GM18858 (cell line): ENCODE data around the gene RNF213.

ENCODE experiments used
- ATAC-seq: cut with Tn5 transposase; IDR thresholded peaks from one replicate; pipeline ENCODE4 v1.9.1; 2021; ENCODE audit not compliant: unreplicated experiment

The RNF213 gene

DNA sequence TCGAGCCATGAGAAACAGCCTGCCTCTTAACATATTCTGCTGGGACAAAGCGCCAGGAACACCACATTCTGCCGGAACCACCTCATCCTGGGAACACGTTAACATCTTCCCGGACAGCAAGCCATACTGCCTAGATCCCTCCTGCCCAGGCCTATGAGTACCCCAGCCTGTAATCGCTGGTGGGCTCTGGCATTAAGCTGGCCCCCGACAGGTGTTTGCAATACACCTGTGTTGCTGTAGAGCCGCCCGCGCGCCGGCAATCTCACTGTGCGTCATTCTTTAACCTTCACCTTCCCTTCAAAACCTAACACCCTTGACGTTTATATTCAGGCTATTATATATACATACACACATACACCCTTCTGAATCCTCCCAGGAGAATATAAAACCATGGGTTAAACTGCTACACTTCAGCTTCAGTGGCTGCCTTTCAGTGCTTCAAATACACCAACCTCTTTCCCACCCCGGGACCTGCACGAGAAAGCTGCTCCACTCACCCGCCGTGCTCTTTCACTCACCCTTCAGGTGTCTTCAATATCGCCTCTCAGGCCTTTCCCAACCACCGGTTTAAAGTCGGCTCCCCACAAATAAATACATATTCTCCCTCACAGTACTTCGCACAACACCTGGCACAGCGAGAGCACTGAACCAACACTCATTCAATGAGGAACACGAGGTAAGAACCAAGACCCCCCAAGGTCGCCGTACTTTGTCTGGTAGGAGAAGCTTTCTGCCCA, 153.3 kb downstream of the RNF213 start:
- no peak for ATAC-seq

DNA sequence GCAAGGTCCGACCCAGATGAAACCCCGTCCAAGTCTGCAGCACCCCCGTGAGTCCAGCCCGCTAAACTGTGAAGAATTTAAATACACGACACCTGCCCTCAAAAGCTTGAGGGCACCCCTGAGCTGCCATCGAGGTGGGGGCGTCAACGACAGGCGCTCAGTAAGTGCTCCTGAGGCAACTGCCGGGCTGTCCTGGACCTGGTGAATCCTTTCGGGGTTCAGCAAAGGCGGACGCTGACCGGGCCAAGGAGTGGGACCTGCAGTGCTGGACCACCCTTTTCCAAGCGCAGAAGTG, 153.8 kb downstream of the RNF213 start:
- no peak for ATAC-seq

DNA sequence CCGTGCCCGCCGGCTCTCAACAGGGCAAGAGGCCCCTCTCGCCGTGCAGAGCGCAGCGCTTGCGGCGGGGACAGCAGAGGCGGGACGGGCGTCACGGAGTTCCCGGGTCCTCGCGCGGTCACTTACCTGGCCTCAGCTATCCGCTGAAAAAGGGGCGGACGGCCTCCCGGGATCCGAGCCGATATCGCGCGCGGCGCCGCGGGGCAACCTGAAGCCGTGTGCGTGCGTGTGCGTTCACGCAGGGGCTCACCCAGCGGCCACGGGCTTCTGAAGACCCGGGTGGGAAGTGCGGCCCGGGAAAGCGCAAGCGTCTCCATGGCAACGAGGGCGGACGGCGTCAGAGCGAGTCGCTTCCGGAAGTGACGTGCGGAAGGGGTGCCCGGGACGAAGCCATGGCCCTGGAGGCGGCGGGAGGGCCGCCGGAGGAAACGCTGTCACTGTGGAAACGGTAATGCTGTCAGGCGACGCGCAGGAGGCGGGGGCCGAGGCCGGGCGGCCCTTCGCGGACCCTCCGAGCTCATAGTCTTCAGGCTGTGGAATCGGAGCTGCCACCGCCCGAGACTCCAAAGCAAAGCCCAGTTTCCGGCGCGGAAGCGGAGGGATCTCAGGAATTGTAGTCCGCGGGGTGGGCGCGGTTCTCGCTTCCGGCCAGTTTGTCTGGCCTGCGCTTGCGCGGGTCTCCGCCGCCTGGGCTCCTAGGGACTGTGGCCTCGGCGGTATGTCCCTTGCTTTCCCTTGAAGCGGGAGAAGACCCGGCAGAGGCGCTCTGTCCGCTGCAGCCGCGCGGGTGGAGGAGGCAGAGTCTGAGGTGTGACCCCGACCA, 154.4 kb downstream of the RNF213 start, which contains the start of gene ENDOV:
Gene ENDOV, plus strand, starts transcription at position 365 of the 823 bp plus-strand sequence. Its CDS starts 28 bp downstream, at position 393.
- peak; percentile 80 for ATAC-seq

DNA sequence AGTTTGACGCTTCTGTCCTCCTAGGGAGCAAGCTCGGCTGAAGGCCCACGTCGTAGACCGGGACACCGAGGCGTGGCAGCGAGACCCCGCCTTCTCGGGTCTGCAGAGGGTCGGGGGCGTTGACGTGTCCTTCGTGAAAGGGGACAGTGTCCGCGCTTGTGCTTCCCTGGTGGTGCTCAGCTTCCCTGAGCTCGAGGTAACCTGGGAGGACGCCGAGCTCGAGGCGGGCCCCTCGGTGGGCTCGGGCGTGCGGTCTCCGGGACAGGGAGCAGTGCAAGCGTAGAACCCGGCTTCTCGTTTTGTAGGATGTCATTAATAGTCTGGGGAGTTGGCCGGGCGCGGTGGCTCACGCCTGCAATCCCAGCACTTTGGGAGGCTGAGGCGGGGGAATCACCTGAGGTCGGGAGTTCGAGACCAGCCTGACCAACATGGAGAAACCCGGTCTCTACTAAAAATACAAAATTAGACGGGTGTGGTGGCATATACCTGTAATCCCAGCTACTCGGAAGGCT, 155.0 kb downstream of the RNF213 start:
- no peak for ATAC-seq

DNA sequence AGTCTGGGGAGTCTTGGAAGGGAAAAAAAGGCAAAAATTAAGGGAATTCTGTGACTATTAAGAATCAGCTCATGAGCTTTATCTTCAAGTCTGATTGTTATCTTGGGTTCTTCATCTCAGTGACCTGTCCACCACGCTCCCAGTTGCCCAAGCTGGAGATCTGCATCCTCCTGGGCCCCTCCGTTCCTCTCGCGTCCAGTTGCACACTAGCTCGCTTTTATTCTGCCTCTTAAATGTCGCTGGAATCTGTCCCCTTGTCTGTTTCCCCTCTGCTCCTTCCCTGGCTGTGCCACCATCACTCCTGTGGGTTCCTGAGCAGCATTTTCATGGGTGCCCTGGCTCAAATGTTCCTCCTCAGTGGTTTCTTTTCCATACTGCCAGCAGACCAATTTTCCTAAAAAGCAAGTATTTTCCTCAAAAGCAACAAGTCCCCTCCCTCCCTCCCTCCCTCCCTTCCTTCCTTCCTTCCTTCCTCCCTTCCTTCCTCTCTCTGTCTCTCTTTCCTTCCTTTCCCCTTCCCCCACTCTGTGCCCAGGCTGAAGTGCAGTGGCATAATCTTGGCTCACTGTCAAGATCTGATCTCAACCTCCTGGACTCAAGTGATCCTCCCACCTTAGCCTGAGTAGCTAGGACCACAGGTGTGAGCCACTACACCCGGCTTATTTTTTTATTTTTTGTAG, 155.7 kb downstream of the RNF213 start:
- ATAC-seq = no peak

DNA sequence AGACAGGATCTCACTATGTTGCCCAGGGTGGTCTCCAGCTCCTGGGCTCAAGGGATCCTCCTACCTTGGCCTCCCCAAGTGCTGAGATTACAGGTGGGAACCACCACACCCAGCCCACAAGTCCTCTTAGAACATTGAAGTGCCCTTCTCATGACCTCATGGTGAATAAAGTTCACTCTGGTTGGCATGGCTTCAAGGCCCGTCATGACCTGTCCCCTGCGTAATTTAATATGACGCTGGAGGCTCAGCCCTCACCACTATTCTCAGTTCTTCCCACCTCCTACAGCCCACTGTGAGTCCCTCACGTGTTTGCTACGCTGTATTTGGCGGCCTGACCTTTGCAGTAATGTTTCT, 156.3 kb downstream of the RNF213 start:
- ATAC-seq = no peak

DNA sequence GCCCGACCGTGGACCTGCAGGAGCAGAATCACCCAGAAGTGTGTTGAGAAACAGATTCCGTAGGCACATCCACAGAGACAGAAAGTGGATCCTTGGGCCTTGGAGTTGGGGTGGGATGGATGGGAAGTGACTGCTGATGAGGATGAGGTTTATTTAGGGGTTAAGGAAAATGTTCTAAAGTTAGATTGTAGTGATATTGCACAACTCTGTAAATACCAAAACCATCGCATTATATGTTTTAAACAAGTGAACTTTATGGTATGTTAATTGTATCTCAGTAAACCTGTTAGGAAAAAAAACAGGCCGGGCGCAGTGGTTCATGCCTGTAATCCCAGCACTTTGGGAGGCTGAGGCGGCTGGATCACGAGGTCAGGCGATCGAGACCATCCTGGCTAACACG, 157.9 kb downstream of the RNF213 start:
- ATAC-seq = no peak

DNA sequence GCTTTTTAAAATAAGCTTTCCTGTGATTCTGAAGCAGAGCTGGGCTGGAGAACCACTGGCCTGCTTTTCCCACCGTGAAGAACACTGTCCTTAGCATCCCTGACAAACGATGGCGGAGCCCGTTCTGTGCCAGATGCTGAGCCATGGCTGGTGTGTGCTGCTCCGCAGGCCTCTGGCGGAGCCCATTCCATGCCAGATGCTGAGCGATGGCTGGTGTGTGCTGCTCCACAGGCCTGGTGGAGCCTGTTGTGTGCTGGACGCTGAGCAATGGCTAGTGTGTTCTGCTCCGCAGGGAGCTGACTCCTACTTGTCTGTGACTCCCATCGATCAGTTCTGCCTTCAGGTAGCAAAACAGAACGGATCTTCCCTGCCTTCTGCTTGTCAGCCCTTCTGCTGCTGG, 158.6 kb downstream of the RNF213 start:
- ATAC-seq = no peak

DNA sequence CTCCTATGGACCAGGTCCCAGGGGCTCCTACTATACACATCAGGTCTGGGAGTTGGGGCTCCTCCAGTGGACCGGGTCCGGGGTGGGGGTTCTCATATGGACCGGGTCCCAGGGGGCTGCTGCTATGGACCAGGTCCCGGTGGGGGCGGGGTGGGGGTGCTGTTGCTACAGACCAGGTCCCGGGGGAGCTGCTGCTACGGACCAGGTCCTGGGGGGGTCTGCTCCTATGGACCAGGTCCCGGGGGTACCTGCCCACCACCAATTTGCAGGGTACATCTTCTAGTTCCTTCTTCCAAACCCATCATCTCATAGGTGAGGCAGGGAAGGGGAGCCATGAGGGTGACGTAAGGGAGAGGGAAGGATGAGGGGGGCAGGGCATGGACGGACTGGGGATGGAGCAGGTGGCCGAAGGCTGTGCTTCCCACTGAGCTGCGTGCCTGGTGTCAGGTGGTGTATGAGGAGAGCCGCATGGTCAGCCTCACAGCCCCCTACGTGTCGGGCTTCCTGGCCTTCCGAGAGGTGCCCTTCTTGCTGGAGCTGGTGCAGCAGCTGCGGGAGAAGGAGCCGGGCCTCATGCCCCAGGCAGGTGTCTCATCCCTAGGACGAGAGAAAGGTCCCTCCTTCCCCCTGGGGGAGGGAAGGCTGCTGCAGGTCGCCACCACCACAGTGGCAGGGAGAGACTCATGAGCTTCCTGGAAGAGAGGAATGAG, 160.9 kb downstream of the RNF213 start:
- no peak for ATAC-seq

DNA sequence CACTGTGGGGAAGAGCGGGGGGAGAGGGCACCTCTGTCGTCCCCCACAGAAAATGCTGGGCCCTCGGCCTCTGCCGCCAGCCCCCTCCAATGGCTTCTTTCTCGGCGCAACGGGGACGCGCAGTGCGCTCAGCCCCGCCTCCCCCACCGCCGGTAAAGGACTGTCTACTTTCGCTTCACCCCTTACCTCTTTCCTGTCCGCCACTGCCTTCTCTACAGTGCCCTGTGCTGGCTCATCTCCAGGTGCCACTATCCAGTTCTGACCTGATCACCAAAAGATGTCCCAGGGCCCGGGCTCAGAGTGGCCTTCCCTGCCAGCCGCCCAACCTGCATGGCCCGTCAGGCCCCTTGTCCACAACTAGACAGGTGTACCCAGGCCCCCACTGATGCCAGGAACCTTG, 161.6 kb downstream of the RNF213 start:
- no peak for ATAC-seq

DNA sequence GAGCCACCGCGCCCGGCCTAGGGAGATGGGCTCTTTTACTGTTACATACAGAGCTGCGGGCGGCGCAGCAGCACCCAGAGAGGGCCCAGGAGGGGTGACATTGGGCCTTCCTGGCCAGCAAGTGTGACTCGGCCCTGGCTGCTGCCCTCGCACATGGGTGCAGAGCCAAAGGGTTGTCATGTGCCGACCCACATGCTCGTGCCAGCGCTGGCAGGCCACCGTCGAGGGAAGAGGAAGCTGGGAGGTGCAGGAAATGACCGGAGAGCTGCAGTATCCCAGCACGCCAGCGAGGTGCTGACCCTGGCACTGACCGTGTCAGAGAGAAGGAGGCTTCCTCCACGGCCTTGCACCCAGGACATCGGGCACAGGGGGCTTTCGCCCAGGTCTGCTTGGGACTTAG, 162.3 kb downstream of the RNF213 start:
- no peak for ATAC-seq

DNA sequence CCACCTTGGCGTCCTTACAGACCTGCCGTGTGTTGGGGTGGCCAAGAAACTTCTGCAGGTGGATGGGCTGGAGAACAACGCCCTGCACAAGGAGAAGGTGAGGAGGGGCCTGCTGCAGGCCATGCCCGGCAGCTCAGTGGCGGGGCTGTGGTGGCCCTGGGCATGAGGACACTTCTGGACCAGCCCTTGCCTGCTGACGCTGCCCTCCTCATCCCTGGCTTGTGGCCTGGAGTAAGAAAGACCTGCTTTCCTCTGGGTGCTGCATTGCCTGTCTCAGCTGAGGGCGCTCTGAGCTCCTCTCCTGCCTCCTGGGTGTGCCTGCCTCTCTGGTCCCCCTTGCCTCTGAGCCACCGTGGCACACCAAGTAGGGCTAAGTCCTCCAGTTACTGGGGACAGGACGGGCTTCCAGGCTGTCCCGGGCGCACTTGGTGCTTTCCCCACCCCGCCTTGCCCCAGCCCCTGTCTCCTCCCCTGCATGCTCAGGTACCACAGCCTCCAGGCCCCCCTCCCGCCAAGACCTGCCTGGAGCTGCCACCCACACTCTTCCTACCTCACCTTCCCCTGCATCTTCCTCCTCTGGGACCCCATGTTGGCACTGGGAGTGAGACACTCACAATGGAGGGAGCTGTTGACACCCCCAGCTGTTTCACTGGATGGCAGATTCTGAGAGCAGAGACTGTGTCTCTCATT, 163.0 kb downstream of the RNF213 start:
- ATAC-seq = no peak

DNA sequence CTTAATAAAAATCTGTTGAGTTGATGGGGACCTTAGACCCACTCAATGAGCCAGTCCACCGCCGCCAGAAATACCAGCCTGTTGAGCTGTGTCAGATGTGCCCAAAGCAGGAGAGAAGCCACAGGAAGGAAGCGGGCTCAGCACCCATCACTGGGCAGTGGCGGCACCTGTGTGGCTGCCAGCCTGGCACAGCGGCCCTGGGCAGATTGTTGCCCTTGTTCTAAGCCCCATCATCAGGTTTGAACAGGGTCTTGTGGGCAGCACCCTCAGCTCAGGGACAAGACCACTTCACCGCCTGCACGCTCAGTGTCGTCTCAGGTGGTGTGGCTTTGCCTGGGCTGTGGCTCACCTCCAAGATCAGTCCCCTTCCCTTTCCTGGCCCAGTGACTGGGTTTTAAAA, 163.6 kb downstream of the RNF213 start:
- ATAC-seq = no peak

DNA sequence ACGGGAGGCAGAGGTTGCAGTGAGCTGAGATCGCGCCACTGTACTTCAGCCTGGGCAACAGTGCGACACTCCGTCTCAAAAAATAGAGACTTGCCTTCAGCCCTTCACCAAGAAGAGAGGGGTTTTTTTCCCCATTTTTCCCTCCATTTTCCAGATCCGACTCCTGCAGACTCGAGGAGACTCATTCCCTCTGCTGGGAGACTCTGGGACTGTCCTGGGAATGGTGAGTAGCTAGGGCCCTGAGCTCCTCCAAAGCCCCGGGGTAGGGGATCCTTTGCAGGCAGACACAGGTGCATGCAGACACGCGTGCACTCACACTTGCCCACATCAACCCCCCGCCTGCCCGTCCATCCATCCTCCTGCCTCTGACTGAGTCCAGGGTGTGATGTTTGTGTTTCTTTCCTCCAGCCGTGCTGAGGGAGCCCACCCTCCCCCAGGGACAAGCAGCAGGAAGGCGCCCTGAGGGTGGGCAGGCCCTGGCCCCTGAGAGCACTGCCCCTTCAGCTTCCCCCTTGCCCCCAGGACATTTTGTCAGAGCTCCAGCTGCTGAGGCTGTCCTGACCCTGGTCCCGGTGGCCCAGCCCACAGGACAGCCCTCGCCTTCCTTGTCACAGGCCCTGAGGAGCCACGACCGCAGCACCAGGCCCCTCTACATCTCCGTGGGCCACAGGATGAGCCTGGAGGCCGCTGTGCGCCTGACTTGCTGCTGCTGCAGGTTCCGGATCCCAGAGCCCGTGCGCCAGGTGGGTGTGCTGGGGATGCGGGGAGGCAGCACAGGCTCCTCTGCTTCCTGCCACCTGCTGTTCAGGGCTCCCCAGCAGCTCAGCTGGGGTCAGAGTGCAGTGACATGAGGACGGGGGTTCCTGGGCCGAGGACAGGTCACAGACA, 164.5 kb downstream of the RNF213 start:
- ATAC-seq = no peak

DNA sequence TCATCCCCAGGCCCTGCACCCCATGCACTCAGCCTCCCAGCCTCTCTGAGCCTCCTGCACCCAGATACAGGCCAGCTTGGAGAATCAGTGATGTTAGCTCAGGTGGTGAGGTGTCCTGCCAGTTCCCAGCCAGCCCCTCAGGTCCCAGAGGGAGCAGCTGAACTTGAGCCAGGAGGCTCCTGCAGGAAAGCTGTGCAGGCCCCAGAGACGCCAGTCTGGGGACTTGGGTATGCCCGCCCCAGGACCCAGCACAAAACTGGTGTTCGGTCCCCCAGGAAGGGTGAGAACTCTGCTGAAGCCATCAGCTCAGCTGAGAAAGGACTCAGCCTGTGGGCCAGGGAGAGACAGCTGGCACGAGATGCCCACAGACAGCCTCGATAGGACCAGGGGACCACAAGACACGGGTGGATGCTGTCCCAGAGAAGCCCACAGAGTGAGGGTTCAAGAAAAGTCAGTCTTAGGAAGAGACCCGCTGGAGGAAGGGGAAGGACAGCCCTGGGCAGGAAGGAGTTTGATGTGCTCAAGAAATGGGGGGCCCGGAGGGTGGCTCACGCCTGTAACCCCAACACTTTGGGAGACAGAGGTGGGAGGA, 165.3 kb downstream of the RNF213 start:
- ATAC-seq = no peak

DNA sequence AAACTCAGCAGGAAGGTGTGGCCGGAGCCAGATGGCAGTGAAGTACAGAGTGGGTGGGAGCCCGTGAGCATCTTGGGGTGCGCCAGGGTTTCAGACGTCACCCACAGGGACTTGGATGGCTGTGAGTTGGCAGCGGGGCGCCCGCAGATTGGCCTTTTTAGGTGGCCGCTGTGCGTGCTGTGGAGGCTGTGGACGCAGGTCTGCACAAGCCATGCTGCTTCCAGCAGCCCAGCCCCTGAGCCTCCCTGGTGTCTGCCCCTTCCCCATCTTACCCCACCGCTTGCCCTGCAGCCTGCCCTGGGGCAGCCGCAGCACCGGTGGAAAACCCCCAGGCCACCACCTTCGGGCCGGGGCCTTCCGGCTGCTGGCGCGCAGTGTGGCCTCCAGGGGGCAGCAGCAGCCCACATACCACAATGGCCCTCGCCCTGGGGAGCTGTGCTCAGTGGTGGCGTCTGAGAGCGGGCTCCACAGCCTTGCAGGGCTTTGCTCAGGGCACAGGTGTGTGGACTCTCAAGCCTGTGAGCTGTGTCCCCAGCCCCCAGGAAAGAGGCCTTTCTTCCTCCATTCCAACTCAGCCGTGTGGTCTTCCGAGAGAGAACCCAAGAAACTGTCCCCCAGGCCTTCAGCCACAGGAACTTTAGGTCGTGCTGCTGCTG, 166.1 kb downstream of the RNF213 start:
- ATAC-seq = no peak

DNA sequence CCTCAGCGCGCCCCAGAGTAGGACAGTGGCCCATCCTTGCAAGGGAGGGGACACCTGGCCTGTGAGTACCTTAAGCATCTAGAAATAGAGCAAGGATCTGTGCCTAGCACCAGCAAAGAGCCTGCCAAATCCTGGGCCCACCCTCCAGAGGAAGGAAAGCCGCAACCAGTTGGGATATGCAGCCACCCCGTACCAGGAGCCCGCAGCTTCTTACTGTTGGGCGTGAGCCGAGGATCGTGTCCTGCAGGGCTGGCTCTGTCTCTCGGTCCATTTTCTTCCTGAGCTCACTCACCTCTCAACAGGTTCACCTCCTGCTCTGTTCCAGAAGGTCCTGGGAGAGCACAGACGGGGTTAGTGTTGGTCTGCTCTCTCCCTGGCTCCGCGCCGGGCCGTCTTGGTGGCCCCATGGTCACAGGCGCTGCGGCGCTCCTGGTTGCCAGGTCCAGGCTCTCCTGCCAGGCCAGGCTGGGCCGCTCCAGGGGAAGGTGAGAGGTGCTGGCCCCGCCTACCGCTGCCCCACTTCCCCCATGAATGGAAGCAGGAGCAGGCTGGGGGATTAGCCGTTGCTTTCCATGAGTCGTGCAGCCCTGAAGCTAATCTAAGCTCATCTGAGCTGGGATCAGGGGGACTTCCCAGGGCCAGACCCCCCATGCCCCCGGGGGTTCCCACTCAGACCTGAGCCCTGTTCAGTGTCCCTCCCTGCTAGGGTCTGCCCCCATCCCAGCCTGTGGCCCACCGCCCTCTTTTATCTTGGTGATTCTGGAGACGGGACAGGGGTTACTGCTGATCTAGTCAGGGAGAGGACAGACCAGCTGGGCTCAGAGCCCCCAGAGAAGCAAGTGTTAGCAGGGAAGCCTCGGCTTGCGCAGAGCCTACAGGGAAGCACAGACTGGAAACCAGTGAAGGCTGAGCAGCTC, 167.0 kb downstream of the RNF213 start:
- no peak for ATAC-seq

DNA sequence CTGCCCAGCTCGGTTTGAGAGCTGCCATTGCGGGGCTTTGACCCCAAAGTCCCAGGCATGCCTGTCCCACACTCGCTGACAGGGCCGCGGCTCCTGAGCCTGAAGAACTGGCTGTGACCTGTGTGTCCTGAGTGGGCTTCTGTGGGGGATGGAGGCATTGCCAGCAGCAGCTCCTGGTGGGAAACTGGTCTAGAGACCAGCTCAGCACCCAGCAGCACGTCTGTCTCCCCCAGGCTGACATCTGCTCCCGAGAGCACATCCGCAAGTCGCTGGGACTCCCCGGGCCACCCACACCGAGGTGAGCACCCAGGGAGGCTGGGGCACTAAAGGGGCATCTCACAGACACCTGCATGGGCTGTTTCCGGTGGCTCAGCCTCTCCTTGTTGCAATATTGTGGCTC, 167.7 kb downstream of the RNF213 start:
- ATAC-seq = no peak
